Stimulated activated CD8-positive, alpha-beta memory T cell treated with anti-CD3 and anti-CD28 coated beads, Interleukin-7, amount 100 ng/mL, for 48 hours (primary cell): ENCODE data around the gene BRINP1.

Experiments used
- DNase-seq, 2 donors: peaks; one replicate each; pipeline ENCODE4 v3.0.0-alpha.2; 2020; ENCODE audit warnings: low read depth in 1 of 2; ENCODE audit errors: extremely low read depth in 1 of 2

BRINP1 gene

GRCh38 chr9:119368681-119369581 lies at the start of gene BRINP1:
Gene BRINP1 (minus strand): TSS chr9:119369435. CDS start chr9:119313355, 56,080 bp downstream.
- DNase-seq, result no peak

- no peak for DNase-seq
These were observed 49.5 kb upstream of the BRINP1 start for GRCh38 chr9:119418721-119419120.

GRCh38 chr9:119416793-119417192 lies 47.6 kb upstream of the BRINP1 start:
- no peak for DNase-seq

- DNase-seq, result no peak
These were observed 43.2 kb upstream of the BRINP1 start for GRCh38 chr9:119412399-119412798.

GRCh38 chr9:119409552-119409951 lies 40.3 kb upstream of the BRINP1 start:
- no peak for DNase-seq

- DNase-seq, result no peak
These were observed 31.4 kb upstream of the BRINP1 start for GRCh38 chr9:119400606-119401005.

- no peak for DNase-seq
These were observed 29.1 kb upstream of the BRINP1 start for GRCh38 chr9:119398350-119398749.

- no peak for DNase-seq
These were observed 22.6 kb upstream of the BRINP1 start for GRCh38 chr9:119391878-119392277.

- no peak for DNase-seq
These were observed 6.7 kb upstream of the BRINP1 start for GRCh38 chr9:119375892-119376291.

- no peak for DNase-seq
These were observed 3.7 kb upstream of the BRINP1 start for GRCh38 chr9:119372951-119373350.

- DNase-seq, result no peak
These were observed 1.6 kb upstream of the BRINP1 start for GRCh38 chr9:119370816-119371215.

- DNase-seq, result no peak
These were observed 588 bp upstream of the BRINP1 start for GRCh38 chr9:119369680-119370366.

- no peak for DNase-seq
These were observed 1.1 kb downstream of the BRINP1 start for GRCh38 chr9:119368179-119368578.

GRCh38 chr9:119367683-119368075 lies 1.6 kb downstream of the BRINP1 start:
- DNase-seq, result no peak

- no peak for DNase-seq
These were observed 2.1 kb downstream of the BRINP1 start for GRCh38 chr9:119366909-119367682.

- no peak for DNase-seq
These were observed 3.8 kb downstream of the BRINP1 start for GRCh38 chr9:119365291-119366027.

- no peak for DNase-seq
These were observed 9.0 kb downstream of the BRINP1 start for GRCh38 chr9:119360237-119360636.

- no peak for DNase-seq
These were observed 11.7 kb downstream of the BRINP1 start for GRCh38 chr9:119357336-119358096.

GRCh38 chr9:119349351-119349825 lies 19.8 kb downstream of the BRINP1 start:
- no peak for DNase-seq
